Islet precursor cell (in vitro differentiated cells): ENCODE results near the gene SLC25A2.

Source experiments
- DNase-seq: peaks from one replicate; pipeline ENCODE4 v3.0.0-alpha.2; 2018

Gene SLC25A2

DNA sequence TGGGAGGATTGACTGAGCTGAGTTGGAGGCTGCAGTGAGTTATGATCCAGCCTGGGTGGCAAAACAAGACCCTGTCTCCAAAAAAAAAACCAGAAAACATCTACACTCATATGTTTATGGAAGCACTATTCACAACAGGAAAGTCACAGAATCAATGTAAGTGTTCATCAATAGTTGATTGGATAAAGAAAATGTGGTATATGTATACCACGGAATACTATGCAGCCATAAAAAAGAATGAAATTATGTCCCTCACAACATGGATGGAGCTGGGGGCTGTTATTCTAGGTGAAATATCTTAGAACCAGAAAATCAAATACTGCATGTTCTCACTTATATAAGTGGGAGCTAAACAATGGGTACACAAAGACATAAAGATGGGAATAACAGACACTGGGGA, 2.8 kb upstream of the SLC25A2 start:
- DNase-seq, result no peak

DNA sequence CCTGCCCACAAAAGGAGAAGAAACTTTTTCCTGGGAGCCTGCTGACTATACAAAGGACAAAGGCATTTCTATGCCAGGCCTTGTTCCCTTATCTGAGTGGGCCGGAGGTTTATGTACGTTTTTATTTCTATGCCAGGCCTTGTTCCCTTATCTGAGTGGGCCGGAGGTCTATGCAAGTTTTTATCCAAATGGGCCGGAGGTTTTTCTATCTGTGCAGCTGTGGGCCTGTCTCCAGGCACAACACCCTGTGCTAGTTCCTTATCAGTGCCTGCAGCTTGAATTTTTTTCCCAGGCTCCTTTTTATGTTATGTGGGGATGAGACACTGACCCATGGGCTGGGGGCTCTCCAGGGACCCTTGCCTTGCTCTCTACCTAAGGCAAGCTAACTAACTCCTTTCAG, 5.5 kb downstream of the SLC25A2 start:
- no peak for DNase-seq

DNA sequence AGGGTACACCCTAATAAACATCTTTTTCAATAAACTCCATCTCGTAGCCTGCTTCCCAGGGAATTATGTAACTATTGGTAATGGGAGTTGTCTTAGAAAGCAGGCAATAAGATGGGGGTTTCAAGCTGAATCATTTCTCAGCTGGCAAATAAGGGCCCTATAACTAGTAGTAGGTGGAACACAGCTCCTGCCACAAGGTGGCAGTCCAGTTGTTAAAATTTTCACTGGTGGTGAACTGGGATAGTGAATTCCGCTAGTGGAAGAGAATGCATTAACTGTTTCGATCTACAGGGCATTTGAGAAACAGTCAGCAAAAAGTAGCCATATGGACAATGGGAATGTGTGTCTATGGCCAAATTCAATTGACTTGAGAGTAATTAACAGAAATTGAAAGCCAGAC, 30.9 kb downstream of the SLC25A2 start:
- DNase-seq, result no peak

DNA sequence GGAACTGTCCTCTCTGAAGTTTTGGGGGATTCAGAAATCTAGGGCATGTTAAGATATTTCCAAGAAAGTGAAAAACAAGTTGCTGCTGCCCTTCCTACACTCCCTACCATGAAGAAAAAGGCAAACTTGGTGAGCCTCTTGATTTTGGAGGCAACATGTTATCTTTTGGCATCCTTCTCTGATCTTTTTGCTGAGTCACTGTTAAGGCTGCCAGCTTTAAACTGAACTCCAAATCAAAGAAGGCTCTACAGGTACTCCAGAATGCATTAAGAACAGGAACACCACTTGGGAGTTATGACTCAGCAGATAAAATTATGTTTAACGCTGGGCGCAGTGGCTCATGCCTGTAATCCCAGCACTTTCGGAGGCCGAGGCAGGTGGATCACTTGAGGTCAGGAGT, 34.7 kb downstream of the SLC25A2 start:
- no peak for DNase-seq

DNA sequence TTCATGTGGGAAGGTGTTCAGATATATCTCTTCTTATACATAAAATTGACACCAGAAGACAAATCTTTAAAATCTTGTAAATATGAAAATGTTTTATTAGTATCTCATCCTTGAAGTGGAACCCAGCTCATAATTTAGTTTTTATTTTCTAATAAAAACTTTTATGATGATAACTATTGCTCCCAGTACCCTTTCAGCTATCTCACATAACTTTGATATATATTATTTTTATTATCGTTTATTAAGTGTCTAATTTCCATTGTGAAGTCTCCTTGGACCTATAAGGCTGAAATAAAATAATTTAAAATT, 42.7 kb downstream of the SLC25A2 start:
- DNase-seq, result no peak

DNA sequence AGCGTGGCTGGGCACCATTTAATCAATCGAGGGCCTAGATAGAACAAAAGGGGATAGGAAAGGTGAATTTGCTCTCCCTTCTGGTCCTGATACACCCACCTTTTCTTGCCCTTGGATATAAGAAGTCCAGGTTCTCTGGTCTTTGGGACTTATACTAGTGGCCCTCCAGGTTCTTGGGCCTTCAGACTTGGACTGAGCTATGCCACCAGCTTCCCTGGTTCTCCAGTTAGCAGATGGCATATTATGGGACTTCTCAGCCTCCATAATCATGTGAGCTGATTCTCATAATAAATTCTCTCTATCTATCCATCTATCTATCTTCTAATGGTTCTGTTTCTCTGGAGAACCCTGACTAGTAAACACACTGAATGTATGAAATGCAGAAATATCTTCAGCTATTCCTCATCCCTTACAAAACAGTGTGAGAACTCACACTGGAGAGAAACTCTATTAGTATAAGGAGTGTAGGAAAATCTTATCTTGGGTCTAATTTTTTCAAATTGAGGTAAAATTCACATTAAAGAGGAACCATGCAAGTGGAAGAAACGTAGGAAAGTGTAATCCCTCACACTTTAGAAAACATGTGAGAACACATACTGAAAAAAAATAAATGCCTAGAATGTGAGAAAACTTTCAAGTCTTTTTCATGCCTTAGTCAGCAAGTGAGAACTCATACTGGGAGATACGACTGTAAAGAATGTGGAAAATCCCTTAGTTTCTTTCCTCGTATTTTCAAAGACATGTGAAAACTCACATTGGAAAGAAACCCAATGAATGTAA, 43.2 kb downstream of the SLC25A2 start:
- DNase-seq, result no peak

DNA sequence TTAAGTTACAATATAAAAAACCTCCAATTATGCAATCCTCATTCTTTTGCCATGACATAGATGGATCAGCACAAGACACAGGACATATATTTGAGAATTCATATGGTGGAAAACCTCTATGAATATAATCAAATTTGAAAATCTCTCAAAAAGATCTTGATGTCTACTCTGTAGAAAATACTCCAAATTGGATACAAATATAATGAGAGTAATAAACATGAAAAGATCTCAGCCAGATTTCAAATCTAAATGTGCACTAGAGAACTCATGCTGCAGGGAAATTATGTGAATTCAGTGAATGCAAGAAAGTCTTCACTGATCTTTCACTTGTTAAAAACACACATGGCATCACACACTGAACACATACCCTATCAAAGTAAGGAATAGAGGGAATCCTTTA, 44.9 kb downstream of the SLC25A2 start:
- no peak for DNase-seq

DNA sequence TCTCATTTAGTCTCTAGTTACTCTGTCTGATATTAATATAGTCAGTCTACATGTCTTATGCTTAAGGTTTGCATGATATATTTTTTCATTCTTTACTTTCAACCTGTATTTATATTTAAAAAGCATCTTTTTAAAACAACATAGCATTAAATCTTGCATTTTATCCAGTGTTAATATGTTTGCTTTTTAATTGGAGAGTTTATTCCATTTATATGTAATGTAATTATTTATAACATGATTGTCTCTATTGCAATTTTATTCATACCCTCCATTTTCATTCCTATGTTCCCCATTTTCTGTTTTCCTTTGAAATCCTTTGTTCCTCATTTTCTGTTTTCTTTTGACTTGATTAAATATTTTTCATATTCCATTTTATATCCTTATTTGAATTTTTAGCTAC, 45.4 kb downstream of the SLC25A2 start:
- no peak for DNase-seq
